CD4-positive, alpha-beta T cell treated with Interleukin-10 for 1 hour (primary cell): ENCODE measurements around the gene SYT7.
A peak's percentile ranks its signal among the peaks of the same experiment; 100 is the strongest.

Experiments used
- DNase-seq: peaks from one replicate; pipeline ENCODE4 v3.0.0-alpha.2; 2020

Gene SYT7

DNA sequence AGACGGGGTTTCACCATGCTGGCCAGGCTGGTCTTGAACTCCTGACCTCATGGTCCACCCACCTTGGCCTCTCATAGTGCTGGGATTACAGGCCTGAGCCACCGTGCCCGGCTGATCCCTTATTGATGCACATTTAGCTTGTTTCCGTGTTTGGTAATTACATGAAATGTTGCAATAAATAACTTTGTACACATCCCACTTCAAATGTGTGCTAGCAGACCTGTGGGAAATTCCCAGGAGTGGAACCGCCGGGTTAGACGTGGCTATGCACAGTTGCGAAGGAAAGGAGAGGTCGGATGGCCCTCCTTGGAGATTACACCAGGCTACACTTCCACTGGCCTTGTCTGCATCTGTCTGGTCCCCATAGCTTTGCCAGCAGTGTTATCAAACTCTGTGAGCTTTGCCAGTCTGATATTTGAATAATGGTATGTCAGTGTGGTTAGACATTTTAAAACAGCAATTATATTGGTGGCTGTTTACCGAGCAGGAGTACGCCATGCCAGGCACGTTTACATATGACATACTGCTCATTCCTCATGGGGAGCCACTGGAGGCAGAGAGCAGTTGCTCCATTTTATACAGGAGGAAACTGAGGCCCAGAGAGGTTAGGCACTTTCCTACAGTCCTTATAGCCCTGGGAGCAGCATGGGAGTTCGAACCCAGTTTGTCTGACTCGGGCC is 27.2 kb upstream of the SYT7 start:
- DNase-seq = no peak

- DNase-seq = no peak
These were observed 26.6 kb upstream of the SYT7 start for GRCh38 chr11:61607426-61607825.

DNA sequence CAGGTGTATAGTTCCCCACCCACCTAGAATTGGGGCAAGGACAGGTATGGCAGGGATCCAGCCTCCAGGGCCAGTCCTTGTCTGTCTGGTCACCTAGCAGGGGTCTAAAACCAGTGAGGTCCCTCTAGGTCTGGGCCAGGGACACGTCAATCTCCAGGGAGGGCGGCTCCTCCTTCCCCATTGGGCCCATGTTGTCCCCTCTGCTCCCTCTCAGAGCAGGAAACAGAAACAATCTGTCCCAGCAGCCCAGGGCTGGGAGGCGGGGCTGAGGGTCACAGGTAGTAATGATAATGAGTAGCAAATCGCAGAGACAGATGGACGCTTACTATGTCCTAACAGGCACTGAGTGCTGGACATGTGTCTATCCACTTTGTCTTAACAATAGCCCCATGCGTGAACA is 22.8 kb upstream of the SYT7 start:
- no peak for DNase-seq

DNA sequence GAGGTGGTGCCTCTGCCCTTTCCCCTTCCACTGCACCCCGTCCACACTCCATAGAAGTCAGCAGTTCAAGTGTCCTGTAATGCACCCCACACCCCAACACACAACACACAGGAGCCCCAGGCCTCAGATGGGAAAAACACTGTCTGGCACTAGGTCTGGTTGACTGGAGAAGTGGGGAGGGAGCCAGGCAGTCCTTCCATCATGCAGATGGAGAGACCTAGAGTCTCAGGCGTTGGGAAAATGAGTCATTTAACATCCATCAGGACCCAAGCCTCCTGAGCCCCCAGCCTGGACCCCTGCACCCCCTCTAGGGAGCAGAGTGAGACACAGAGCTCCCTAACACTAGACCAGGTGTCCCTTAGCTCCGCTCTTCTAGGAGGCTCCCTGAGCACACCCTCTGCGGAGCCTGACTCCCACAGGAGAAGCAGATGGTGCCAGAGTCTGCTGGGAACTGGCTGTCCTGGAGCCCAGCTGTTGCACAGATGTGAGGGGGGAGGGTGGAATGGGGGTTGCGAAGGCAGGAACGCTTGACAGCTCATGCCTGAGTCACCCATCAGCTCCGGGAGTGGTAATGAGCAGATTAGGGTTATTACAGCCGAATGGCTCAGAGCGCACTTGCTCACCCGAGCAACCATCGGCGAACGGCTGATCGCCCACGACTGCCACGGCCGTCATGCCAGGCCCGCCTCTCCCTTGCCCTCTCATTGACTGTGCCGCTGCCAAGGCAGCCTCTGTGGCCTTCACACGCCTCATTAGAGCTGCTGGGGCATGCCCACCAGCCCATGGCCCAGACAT is 22.1 kb upstream of the SYT7 start:
- no peak for DNase-seq

DNA sequence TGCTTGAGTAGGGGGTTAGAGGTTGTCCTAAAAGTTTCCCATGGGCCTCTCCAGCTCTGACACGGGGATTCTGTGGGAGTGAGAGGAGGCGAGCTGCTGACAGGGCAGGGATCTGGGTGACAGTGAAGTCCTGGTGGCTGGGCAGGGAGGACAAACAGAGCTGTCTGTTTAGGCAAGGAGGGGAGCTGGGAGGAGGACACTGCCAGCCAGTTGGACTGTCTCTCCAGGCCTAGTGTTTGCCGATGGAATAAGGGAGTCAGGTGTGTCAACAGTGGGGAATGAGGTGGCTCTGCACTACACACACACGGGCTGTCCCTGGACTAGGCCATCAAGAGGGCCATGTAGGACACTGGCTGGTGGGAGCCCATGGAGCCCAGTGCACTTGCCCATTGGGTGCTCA is 20.6 kb upstream of the SYT7 start:
- DNase-seq = no peak

- no peak for DNase-seq
These were observed 19.3 kb upstream of the SYT7 start for GRCh38 chr11:61599968-61600710.

DNA sequence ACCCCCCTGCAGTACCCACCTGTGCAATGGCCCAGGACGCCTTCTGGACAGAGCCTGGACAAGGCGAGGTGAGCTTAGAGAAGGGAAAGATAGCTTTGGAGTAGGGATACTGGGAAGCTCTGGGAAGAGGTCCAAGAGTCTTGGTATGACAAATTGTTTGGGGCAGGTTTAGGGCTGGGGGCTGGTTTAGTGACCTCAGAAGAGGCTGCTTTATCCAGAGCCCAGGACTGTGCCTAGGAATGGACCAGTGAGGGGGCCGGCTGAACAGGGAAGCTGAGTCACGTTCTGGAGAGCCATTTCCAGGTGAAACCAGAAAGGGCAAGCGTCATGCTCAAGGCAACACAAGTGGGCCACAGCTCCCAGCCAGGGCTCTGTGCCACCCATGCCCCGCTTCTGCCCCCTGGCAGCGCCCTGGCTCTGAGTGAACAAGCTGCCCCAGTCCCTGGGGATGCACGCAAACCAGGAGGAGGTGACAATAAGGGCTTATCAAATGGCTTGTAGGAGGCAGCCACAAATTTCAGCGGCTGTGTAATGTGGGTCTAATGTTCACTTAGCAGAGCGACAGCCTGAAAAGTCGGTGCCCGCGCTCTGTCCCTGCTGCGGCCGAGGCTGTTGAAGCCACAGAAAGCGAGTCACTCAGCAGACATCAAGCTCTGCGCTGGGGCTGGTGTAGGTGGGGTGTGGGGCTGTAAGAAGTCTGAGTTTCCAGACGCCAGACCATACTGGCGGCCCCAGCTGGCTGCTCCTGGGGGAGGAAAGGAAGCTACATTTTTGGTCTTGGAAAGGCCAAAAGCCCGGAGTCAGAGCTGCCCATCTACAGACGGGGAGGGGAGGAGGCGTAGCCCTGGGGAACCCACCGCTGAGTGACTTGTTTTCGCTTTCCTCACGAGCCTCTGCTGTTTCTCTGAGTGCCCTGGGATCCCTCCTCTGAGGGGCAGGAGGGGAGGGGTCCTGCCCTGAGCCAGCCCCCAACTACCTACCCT is 18.3 kb upstream of the SYT7 start:
- no peak for DNase-seq

DNA sequence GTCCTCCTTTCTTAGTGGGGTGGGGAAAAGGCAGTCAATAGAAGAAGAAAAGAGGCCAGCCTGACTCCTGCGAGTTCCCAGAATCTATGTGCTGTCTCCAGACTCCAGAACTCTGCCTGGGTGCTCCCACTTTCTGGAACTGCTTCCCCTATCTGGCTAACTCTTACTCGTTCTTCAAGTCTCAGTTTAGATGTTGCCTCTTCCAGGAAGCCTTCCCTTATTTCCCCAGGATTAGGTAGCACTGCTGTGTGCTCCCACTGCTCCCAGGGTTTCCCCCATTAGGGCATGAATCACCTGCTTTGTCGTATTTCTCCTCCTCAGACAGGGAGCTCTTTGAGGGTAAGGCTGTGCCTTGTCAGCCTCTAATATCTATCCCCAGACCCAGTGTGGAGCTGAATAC is 17.5 kb upstream of the SYT7 start:
- no peak for DNase-seq

DNA sequence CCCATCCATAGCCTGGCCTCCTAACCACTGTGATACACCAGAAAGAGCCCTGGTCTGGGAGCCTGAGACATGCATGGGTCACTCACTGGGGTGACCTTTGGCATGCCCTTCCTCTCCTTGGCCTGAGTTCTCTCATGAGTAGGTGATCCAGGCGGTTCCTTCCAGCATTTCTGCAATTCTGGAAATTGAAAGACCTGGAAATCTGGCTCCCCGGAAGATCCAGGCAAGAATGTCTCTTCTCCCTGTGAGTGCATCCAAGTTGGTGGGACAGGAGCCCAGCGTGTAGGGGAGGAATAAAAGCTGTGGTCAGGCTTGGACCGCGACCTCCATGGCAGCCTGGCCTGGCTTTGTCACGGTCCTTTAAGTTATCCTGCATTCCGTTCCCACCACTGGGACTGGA is 16.1 kb upstream of the SYT7 start:
- DNase-seq = no peak

DNA sequence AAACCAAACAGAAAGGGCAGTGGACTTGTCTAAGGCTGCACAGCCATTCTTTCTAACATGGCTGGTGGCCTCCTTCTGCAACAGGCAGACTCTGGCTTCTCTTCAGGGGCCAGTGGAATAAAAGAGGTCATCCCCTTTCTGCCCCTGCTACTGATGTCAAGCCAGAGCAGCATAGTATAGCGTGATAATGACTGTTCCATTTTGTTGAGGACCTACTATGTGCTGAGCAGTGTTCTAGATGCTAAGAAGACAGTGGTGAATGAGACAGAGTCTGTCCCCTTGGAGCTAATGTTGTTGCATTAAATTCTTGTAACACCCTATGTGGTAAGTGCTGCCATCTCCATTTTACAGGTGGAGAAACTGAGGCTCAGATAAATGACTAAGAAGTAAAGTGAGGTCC is 15.7 kb upstream of the SYT7 start:
- DNase-seq = no peak

GRCh38 chr11:61594907-61595257 is 14.0 kb upstream of the SYT7 start:
- no peak for DNase-seq

GRCh38 chr11:61593151-61593550 is 12.3 kb upstream of the SYT7 start:
- DNase-seq = no peak

- DNase-seq = no peak
These were observed 11.3 kb upstream of the SYT7 start for GRCh38 chr11:61592176-61592575.

DNA sequence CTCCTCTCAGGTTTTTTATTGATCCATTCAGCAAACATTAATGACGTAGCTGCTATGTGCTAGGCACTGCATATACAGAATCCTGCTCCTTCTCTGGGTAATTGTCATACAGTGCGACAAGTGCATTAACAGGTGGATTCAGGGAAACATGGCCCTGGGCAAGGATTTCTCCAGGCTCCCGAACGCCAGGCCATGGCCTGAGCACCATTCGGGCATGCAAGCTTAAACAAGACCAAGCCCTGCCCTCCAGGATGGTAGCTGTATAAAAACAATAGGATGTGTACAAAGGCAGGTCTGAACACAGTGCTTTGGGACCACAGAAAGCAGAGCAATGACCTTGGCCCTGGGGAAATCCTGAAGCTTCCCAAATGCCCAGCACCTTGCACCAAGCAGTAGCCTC is 9.1 kb upstream of the SYT7 start:
- DNase-seq = no peak

DNA sequence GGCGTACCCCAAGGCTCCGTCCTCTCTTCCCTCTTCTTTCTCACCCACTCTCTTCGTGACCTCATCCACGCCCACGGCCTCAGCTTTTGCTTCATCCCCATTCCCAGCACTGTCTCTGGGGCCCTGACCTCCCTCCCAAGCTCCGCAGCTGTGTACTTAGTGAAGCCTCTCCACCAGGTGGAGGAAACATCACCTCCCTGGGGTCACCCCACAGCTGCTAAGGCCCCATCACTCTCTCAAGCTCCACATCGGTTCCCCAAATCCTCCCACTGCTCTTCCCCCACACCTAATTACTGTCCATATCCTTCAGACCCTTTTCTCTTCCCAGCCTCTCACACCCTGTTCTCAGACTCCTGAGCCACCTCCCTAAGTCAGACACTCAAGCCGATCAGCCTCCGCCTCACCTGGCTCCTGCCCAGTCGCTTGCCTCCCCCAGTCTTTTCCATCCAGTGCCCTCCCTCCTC is 7.9 kb upstream of the SYT7 start:
- DNase-seq = no peak

- DNase-seq = peak; percentile 64
These were observed 7.3 kb upstream of the SYT7 start for GRCh38 chr11:61587951-61588727.

GRCh38 chr11:61587541-61587941 is 6.7 kb upstream of the SYT7 start:
- DNase-seq = peak; percentile 34

GRCh38 chr11:61586792-61587430 is 6.0 kb upstream of the SYT7 start:
- DNase-seq = no peak

DNA sequence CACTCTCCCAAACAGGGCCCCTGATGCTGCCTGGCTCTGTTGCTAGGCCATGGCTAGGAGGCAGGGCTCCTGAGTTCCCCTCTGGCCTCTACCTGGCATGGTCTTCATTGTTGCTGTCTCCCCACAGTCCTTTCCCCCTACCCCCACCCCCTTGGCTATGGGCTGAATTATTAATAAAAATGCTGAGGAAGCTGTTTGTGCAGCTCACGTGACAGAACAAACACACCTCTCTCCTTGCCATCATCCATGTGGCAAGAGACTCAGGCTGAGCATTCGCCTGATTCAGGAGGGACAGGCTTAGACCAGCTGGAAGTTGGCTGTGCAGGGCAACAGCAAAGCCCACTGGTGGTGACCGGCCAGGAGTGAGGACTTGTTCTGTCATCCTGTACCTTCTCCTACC is 4.2 kb upstream of the SYT7 start:
- no peak for DNase-seq

GRCh38 chr11:61581931-61582330 is 1.1 kb upstream of the SYT7 start:
- DNase-seq = no peak

DNA sequence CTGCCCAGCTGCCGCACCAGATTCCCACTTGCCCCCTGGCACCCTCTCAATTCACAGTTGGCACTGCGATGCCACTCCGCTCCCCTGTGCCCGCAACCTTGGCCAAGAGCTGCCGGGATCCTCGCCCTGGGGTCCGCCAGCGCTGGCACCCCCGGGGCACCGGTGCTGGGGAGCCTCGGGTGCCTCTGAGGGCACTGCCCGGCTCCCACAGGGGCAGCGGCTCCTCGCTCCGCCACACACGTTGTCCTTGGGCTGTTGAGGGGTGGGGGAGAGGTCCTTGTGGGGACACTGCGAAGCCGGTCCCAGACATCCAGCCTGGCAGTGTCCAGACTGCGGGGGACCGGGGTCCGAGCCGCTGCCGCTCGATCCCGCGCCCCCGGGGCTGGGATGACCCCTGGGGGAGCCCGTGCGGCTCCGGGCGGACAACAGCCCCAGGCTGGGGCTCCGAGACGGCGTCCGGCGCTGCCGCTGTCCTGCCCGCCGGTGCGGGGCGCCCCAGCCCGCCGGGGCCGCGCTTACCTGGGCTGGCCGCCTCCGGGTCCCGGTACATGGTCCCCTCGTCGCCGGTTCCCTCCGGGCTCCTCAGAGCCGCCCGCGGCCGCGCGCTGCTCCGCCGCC is 496 bp downstream of the SYT7 start:
- DNase-seq = no peak
